NK-92 (cell line): ENCODE results near the gene FAM131B.

Source experiments
- DNase-seq: peaks from one replicate; lab custom pipeline; 2025; ENCODE audit not compliant: unreplicated experiment; lab: John Stamatoyannopoulos, UW

The FAM131B gene

GRCh38 chr7:143325240-143325639 is 37.3 kb downstream of the FAM131B start:
- no peak for DNase-seq

GRCh38 chr7:143323653-143324052 is 38.9 kb downstream of the FAM131B start:
- no peak for DNase-seq

- DNase-seq: no peak
Observed at GRCh38 chr7:143322760-143323633, 39.5 kb downstream of the FAM131B start.

- DNase-seq: no peak
Observed at GRCh38 chr7:143321734-143322133, 40.8 kb downstream of the FAM131B start.

GRCh38 chr7:143321242-143321641 is 41.3 kb downstream of the FAM131B start:
- no peak for DNase-seq

GRCh38 chr7:143320620-143321019 is 41.9 kb downstream of the FAM131B start:
- no peak for DNase-seq

GRCh38 chr7:143318661-143319060 is 43.9 kb downstream of the FAM131B start:
- DNase-seq: no peak

- DNase-seq: no peak
Observed at GRCh38 chr7:143316492-143316891, 46.0 kb downstream of the FAM131B start.

- DNase-seq: no peak
Observed at GRCh38 chr7:143315776-143316175, 46.7 kb downstream of the FAM131B start, which contains the start of gene CLCN1. Gene CLCN1 (plus strand): TSS chr7:143316111. CDS start chr7:143316213, 102 bp downstream.

- no peak for DNase-seq
Observed at GRCh38 chr7:143314127-143314526, 48.4 kb downstream of the FAM131B start.

- no peak for DNase-seq
Observed at GRCh38 chr7:143308632-143309031, 53.9 kb downstream of the FAM131B start.

- DNase-seq: no peak
Observed at GRCh38 chr7:143305423-143306070, 57.0 kb downstream of the FAM131B start.

- DNase-seq: no peak
Observed at GRCh38 chr7:143304938-143305337, 57.6 kb downstream of the FAM131B start.

GRCh38 chr7:143303733-143304132 is 58.8 kb downstream of the FAM131B start:
- no peak for DNase-seq
